ENCODE measurements around the gene PRR16. TPM values are rescaled to one million over a fixed set of nuclear protein-coding genes. Genes with fewer than 3 reads are reported as not detected.

PRR16 gene
- total RNA-seq, 1 experiment from 2014 or later: 18.9 TPM

GRCh38 chr5:120544043-120544442, 79.9 kb downstream of the PRR16 start:
- Mint-ChIP-seq H3K4me3 (ENCODE audit: unreplicated experiment) (no peak overlapping the region), H3K27me3 (ENCODE audit: insufficient read depth, unreplicated experiment) (no peaks in the 10 kb centered on the region), H3K36me3 (ENCODE audit: insufficient read depth, unreplicated experiment) (no peaks in the 10 kb centered on the region), H3K27ac (ENCODE audit: low read depth, unreplicated experiment) (no peak overlapping the region), H3K4me1 (ENCODE audit: insufficient read depth, unreplicated experiment) (peaks cover 14% of the 10 kb centered on the region), H3K9me3 (ENCODE audit: unreplicated experiment) (no peaks in the 10 kb centered on the region)
- intact Hi-C loops (cut with micrococcal nuclease): no loop called here
- TF ChIP-seq CTCF (IDR thresholded peaks at IDR 0.05; ENCODE audit: unreplicated experiment): no peak
- no peak for DNase-seq (ENCODE audit: unreplicated experiment)
- CTCF ChIA-PET: interaction anchor here (0.6 kb wide), 1 partner anchor 502 kb away, joined by 3 read pairs; no protein-coding TSS in a partner anchor
- no TSS peak for BruUV-seq (replicated peaks)
- POLR2A ChIA-PET: interaction anchor here (0.6 kb wide), 1 partner anchor 41 kb away, joined by 3 read pairs; no protein-coding TSS in a partner anchor

- CTCF ChIA-PET: interaction anchor here (1.4 kb wide), 1 partner anchor 10 kb away, joined by 5 read pairs; no protein-coding TSS in a partner anchor
- POLR2A ChIA-PET: interaction anchor here (0.9 kb wide), 2 partner anchors 71 to 1619 kb away, joined by 3 to 4 read pairs; no protein-coding TSS in a partner anchor
- H3K4me1 Mint-ChIP-seq (ENCODE audit: insufficient read depth, unreplicated experiment): peaks cover 7% of the 10 kb centered on the region
Measured at GRCh38 chr5:120545007-120545406, 80.9 kb downstream of the PRR16 start.

GRCh38 chr5:120545951-120546350, 81.9 kb downstream of the PRR16 start:
- TF ChIP-seq CTCF (IDR thresholded peaks at IDR 0.05; ENCODE audit: unreplicated experiment): no peak
- Mint-ChIP-seq H3K4me3 (ENCODE audit: unreplicated experiment) (no peak overlapping the region), H3K4me1 (ENCODE audit: insufficient read depth, unreplicated experiment) (no peaks in the 10 kb centered on the region), H3K36me3 (ENCODE audit: insufficient read depth, unreplicated experiment) (no peaks in the 10 kb centered on the region), H3K27me3 (ENCODE audit: insufficient read depth, unreplicated experiment) (no peaks in the 10 kb centered on the region), H3K9me3 (ENCODE audit: unreplicated experiment) (no peaks in the 10 kb centered on the region), H3K27ac (ENCODE audit: low read depth, unreplicated experiment) (no peak overlapping the region)
- intact Hi-C loops (cut with micrococcal nuclease): no loop called here
- DNase-seq (ENCODE audit: unreplicated experiment): no peak
- CTCF ChIA-PET: interaction anchor here (1.4 kb wide), 1 partner anchor 10 kb away, joined by 5 read pairs; no protein-coding TSS in a partner anchor
- BruUV-seq (replicated peaks): no TSS peak
- POLR2A ChIA-PET: no interaction called here

More at GRCh38 chr5:120545007-120545406, 80.9 kb downstream of the PRR16 start:
- no peak for TF ChIP-seq CTCF (IDR thresholded peaks at IDR 0.05; ENCODE audit: unreplicated experiment)
- H3K9me3 Mint-ChIP-seq (ENCODE audit: unreplicated experiment): no peaks in the 10 kb centered on the region
- no peak overlapping the region for H3K27ac Mint-ChIP-seq (ENCODE audit: low read depth, unreplicated experiment)
- no peak for DNase-seq (ENCODE audit: unreplicated experiment)
- BruUV-seq (replicated peaks): no TSS peak
- H3K27me3 Mint-ChIP-seq (ENCODE audit: insufficient read depth, unreplicated experiment): no peaks in the 10 kb centered on the region
- no peaks in the 10 kb centered on the region for H3K36me3 Mint-ChIP-seq (ENCODE audit: insufficient read depth, unreplicated experiment)
- intact Hi-C loops (cut with micrococcal nuclease): no loop called here
- no peak overlapping the region for H3K4me3 Mint-ChIP-seq (ENCODE audit: unreplicated experiment)

- intact Hi-C loops (cut with micrococcal nuclease): no loop called here
- no TSS peak for BruUV-seq (replicated peaks)
- no peaks in the 10 kb centered on the region for H3K9me3 Mint-ChIP-seq (ENCODE audit: unreplicated experiment)
- H3K4me3 Mint-ChIP-seq (ENCODE audit: unreplicated experiment): no peak overlapping the region
- no peak for DNase-seq (ENCODE audit: unreplicated experiment)
- no peaks in the 10 kb centered on the region for H3K36me3 Mint-ChIP-seq (ENCODE audit: insufficient read depth, unreplicated experiment)
- H3K4me1 Mint-ChIP-seq (ENCODE audit: insufficient read depth, unreplicated experiment): peaks cover 7% of the 10 kb centered on the region
- no peaks in the 10 kb centered on the region for H3K27me3 Mint-ChIP-seq (ENCODE audit: insufficient read depth, unreplicated experiment)
- no peak overlapping the region for H3K27ac Mint-ChIP-seq (ENCODE audit: low read depth, unreplicated experiment)
- ChIA-PET CTCF (no interaction called here), POLR2A (no interaction called here)
- no peak for TF ChIP-seq CTCF (IDR thresholded peaks at IDR 0.05; ENCODE audit: unreplicated experiment)
Measured at GRCh38 chr5:120546922-120547321, 82.8 kb downstream of the PRR16 start.

Data from MCF 10A (cell line).